Astrocyte of the spinal cord (primary cell): ENCODE results near the gene STRA6.

Experiments
- DNase-seq: peaks from one replicate; pipeline ENCODE4 v3.0.0; 2011; ENCODE audit warnings: low read depth, low spot score
- H3K4me3 ChIP-seq: 2 replicates; pipeline ENCODE4 v1.5.1; 2011; ENCODE audit warnings: low read depth, mild to moderate bottlenecking, low read length, moderate library complexity
- in situ Hi-C: cut with HindIII; loops from 2 replicates; pipeline ENCODE4 v1.10.0; 2017; ENCODE audit warnings: low sequenced_read_pairs
- TF ChIP-seq, protein P1 (sequence below): IDR thresholded peaks from 2 replicates; pipeline ENCODE4 v1.5.1; 2012; ENCODE audit warnings: low read depth, mild to moderate bottlenecking, low read length, inconsistent platforms

Gene STRA6, protein sequence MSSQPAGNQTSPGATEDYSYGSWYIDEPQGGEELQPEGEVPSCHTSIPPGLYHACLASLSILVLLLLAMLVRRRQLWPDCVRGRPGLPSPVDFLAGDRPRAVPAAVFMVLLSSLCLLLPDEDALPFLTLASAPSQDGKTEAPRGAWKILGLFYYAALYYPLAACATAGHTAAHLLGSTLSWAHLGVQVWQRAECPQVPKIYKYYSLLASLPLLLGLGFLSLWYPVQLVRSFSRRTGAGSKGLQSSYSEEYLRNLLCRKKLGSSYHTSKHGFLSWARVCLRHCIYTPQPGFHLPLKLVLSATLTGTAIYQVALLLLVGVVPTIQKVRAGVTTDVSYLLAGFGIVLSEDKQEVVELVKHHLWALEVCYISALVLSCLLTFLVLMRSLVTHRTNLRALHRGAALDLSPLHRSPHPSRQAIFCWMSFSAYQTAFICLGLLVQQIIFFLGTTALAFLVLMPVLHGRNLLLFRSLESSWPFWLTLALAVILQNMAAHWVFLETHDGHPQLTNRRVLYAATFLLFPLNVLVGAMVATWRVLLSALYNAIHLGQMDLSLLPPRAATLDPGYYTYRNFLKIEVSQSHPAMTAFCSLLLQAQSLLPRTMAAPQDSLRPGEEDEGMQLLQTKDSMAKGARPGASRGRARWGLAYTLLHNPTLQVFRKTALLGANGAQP

DNA sequence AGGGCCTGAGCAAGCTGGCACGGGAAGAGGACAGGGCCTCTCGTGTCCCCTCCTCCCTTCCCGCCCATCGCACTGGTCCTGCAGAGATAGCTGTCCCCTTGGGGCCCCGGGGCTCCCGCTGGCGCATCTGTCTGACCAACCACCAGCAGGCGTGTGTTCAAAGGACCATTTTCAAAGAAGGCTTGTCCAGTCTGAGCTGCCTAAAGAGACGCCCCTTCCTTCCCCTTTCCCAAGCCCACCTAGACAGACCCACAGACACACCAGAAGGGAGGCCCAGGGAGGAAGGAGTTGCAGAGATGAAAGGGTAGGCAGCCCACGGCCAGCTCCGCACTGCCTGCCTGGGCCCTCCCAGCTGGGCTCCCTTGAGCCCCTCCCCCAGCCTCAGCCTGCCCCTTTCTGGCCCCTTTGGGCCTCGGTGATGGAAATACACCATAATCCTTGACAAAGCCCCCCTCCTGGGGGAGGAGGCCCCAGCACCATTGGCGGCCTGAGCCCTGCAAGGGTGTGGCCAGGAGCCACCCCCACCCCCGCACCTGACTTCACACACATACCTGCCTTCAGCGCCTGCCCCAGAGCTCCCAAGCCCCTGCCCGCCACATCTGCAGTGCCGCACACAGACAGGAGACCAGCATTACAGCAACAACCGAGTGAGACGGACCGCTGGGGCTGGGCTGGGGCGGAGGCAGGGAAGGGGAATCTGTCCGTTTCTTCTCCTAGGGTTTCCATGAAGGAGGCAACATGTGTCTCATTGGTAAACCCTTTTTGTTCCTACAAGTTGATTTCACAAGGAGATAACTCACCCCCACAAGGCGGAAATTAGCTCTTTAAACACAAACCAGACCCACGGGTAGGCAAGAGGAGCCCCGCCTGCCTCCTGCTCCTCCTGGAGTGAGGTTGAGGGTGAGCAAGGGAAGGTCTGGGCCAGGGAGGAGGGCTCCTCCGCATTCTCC lies at the start of gene STRA6:
STRA6 (minus strand) TSS at position 336 of the 950 bp plus-strand sequence. CDS start 520 bp downstream, outside the sequence.
- DNase-seq: peak; percentile 60
- TF ChIP-seq, protein P1, sequence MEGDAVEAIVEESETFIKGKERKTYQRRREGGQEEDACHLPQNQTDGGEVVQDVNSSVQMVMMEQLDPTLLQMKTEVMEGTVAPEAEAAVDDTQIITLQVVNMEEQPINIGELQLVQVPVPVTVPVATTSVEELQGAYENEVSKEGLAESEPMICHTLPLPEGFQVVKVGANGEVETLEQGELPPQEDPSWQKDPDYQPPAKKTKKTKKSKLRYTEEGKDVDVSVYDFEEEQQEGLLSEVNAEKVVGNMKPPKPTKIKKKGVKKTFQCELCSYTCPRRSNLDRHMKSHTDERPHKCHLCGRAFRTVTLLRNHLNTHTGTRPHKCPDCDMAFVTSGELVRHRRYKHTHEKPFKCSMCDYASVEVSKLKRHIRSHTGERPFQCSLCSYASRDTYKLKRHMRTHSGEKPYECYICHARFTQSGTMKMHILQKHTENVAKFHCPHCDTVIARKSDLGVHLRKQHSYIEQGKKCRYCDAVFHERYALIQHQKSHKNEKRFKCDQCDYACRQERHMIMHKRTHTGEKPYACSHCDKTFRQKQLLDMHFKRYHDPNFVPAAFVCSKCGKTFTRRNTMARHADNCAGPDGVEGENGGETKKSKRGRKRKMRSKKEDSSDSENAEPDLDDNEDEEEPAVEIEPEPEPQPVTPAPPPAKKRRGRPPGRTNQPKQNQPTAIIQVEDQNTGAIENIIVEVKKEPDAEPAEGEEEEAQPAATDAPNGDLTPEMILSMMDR: peak; percentile 25
- peak within 1 kb of the TSS; percentile 33 for H3K4me3 ChIP-seq
- in situ Hi-C loops: no loop called here

GRCh38 chr15:74252291-74252690 lies 49.7 kb upstream of the STRA6 start:
- in situ Hi-C loops: no loop called here
- DNase-seq: no peak
- TF ChIP-seq, protein P1: no peak
- H3K4me3 ChIP-seq: no peak overlapping the region

GRCh38 chr15:74251131-74251811 lies 48.7 kb upstream of the STRA6 start:
- in situ Hi-C loops: no loop called here
- TF ChIP-seq, protein P1: no peak
- no peak for DNase-seq
- no peak overlapping the region for H3K4me3 ChIP-seq

DNA sequence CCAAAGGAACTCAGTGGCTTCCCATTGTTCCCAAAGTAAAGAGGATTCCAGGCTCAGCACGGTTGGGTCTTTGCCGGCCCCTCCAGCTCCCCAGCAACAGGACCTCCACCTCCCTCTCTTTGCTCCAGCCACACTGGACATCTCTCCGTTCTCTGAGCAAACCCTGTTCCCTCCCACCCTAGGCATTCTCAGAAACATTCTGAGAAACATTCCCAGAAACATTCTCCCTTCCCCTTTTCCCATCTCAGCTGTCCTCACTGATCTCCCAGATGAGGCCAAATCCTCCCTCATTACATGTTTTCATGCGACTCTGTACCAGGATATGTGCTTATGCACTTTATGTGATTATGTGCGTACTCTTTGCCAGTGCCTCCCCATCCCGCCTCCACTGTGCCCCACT lies 47.7 kb upstream of the STRA6 start:
- TF ChIP-seq, protein P1: no peak
- no peak for DNase-seq
- no peak overlapping the region for H3K4me3 ChIP-seq
- in situ Hi-C loops: no loop called here

DNA sequence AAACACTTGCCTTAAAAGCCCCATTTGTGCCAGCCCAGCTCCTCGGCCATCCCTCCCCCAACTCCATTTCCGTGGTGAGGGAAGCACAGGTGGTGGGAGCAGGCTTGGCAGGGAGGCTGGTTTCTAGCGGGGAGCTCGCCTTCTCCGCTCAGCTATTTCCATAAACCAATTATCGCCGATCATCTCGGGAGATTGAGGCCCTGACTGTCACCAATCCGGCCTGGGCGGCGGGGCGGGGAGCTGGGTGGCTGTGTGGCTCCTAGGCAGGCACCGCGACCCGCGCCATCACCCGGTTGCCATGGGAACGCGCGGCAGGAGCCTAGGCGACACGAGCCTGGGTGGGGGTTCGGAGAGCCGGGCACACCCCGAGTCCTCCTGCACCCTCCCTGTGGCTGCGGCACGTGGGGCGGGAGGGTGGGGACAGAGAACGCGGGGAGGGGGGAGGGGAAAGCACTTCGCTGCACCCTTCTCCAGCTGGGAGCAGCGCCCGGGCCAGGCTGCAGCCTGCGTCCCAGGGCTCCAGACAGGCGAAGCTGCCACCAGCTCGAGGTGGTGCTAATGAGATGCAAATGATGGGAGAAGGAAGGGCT lies 42.9 kb upstream of the STRA6 start:
- TF ChIP-seq, protein P1: no peak
- no peak for DNase-seq
- in situ Hi-C loops: no loop called here
- H3K4me3 ChIP-seq: no peak overlapping the region
